H1 (cell line): ENCODE data around the gene TMPRSS13. TPM values are rescaled to one million over a fixed set of nuclear protein-coding genes. Genes with fewer than 3 reads are reported as not detected.

ENCODE experiments used
- CTCF ChIA-PET: fragments of 300-600 bp; sonication (Branson Sonifier 250); formaldehyde crosslinking; loops from one replicate; lab custom pipeline; 2021; ENCODE audit not compliant: partially characterized antibody; lab: Charles Lee
- POLR2A ChIA-PET: fragments of 300-600 bp; sonication (Branson Sonifier 250); formaldehyde crosslinking; loops from one replicate; lab custom pipeline; 2021; ENCODE audit warnings: inconsistent platforms; ENCODE audit not compliant: partially characterized antibody; lab: Charles Lee
- DNase-seq, 2 experiments: peaks; one replicate each; pipeline versions ENCODE4 v3.0.0 to v3.0.0-alpha.2; 2010 to 2022; ENCODE audit warnings: low spot score in 2 of 2, low read depth in 1 of 2, mixed read lengths in 1 of 2
- FAIRE-seq: peaks from 2 replicates; lab custom pipeline; 2011; peaks lifted over from hg19 to GRCh38; lab: Jason Lieb, UNC
- H2AFZ ChIP-seq: 2 replicates; pipeline ENCODE4 v1.8.1; 2012; ENCODE audit warnings: low read length, inconsistent platforms
- H2AK5ac ChIP-seq: 2 replicates; pipeline ENCODE4 v1.6.1; 2013; ENCODE audit warnings: low read depth, low read length
- H2BK120ac ChIP-seq: replicated peaks from 2 replicates; pipeline ENCODE3; 2013; ENCODE audit warnings: low read depth, low read length, inconsistent platforms
- H2BK12ac ChIP-seq: 2 replicates; pipeline ENCODE4 v1.6.1; 2013; ENCODE audit warnings: low read depth, low read length
- H2BK15ac ChIP-seq: 2 replicates; pipeline ENCODE4 v1.6.1; 2013; ENCODE audit warnings: low read length
- H2BK20ac ChIP-seq: 2 replicates; pipeline ENCODE4 v1.6.1; 2013; ENCODE audit warnings: low read length
- H2BK5ac ChIP-seq: 2 replicates; pipeline ENCODE4 v1.6.1; 2013; ENCODE audit warnings: low read depth, low read length
- H3K14ac ChIP-seq: 2 replicates; pipeline ENCODE4 v1.6.1; 2013; ENCODE audit warnings: inconsistent platforms; ENCODE audit not compliant: insufficient read length
- H3K18ac ChIP-seq: 2 replicates; pipeline ENCODE4 v1.6.1; 2013; ENCODE audit warnings: low read length; ENCODE audit errors: extremely low read depth
- H3K23ac ChIP-seq: 2 replicates; pipeline ENCODE4 v1.6.1; 2013; ENCODE audit warnings: inconsistent platforms; ENCODE audit not compliant: insufficient read length
- H3K23me2 ChIP-seq: 2 replicates; pipeline ENCODE4 v1.6.1; 2013; ENCODE audit warnings: low read depth, low read length
- H3K27ac ChIP-seq: 2 replicates; pipeline ENCODE4 v1.6.1; 2011; ENCODE audit warnings: low read depth, low read length, inconsistent platforms
- H3K27me3 ChIP-seq, 4 experiments: replicated peaks in 1 of 4; 1 replicate in 1 of 4; 2 replicates in 3 of 4; pipeline versions ENCODE4 v1.6.1 to v1.8.1; 2011 to 2013; ENCODE audit warnings: low read length in 3 of 4, mild to moderate bottlenecking in 3 of 4, inconsistent platforms in 2 of 4, mixed read lengths in 2 of 4, moderate library complexity in 1 of 4; ENCODE audit not compliant: control insufficient read depth in 3 of 4, insufficient read depth in 3 of 4; ENCODE audit errors: extremely low read depth in 1 of 4
- H3K36me3 ChIP-seq, 4 experiments: 2 replicates each; pipeline versions ENCODE4 v1.6.1 to v1.8.1; 2011 to 2013; ENCODE audit warnings: mild to moderate bottlenecking in 4 of 4, low read length in 3 of 4, moderate library complexity in 2 of 4, control low read depth in 1 of 4, inconsistent platforms in 1 of 4; ENCODE audit not compliant: insufficient read depth in 4 of 4, control insufficient read depth in 2 of 4
- H3K4ac ChIP-seq: replicated peaks from 2 replicates; pipeline ENCODE3; 2013; ENCODE audit warnings: low read length, low read depth, mixed read lengths, inconsistent platforms; ENCODE audit not compliant: insufficient read length
- H3K4me1 ChIP-seq, 4 experiments: replicated peaks in 1 of 4; 1 replicate in 1 of 4; 2 replicates in 3 of 4; pipeline versions ENCODE4 v1.6.1 to v1.8.1; 2011 to 2013; ENCODE audit warnings: low read length in 3 of 4, inconsistent platforms in 2 of 4, mixed read lengths in 1 of 4; ENCODE audit not compliant: insufficient read depth in 4 of 4, control insufficient read depth in 3 of 4
- H3K4me2 ChIP-seq, 2 experiments: 2 replicates each; pipeline versions ENCODE4 v1.6.1 to v1.8.1; 2011 to 2013; ENCODE audit warnings: low read depth in 2 of 2, low read length in 2 of 2, control low read depth in 1 of 2, inconsistent platforms in 1 of 2, mild to moderate bottlenecking in 1 of 2; ENCODE audit not compliant: insufficient read depth in 1 of 2
- H3K4me3 ChIP-seq, 4 experiments: fragments of 200-600, 300-600 bp in 1 of 4; sonication (generic), shearing (Covaris generic), sonication (Bioruptor Twin) in 1 of 4; 2 replicates each; pipeline versions ENCODE4 v1.5.1 to v1.8.1; 2011 to 2016; ENCODE audit warnings: low read length in 4 of 4, low read depth in 3 of 4, control low read depth in 2 of 4, inconsistent platforms in 2 of 4, mild to moderate bottlenecking in 2 of 4, mixed read lengths in 1 of 4, moderate library complexity in 1 of 4; ENCODE audit not compliant: insufficient read depth in 2 of 4; ENCODE audit errors: extremely low read depth in 1 of 4
- H3K56ac ChIP-seq: replicated peaks from 2 replicates; pipeline ENCODE3; 2013; ENCODE audit warnings: low read depth, mild to moderate bottlenecking, mixed read lengths, low read length, inconsistent platforms; ENCODE audit not compliant: insufficient read length
- H3K79me1 ChIP-seq: 2 replicates; pipeline ENCODE4 v1.6.1; 2013; ENCODE audit warnings: low read depth, low read length, control low read depth
- H3K79me2 ChIP-seq, 2 experiments: 2 replicates each; pipeline versions ENCODE4 v1.6.1 to v1.8.1; 2012 to 2013; ENCODE audit warnings: low read length in 2 of 2, mild to moderate bottlenecking in 2 of 2, inconsistent platforms in 1 of 2; ENCODE audit not compliant: insufficient read depth in 2 of 2, control insufficient read depth in 1 of 2
- H3K9ac ChIP-seq, 4 experiments: replicated peaks in 1 of 4; 1 replicate in 1 of 4; 2 replicates in 3 of 4; pipeline versions ENCODE4 v1.6.1 to v1.8.1; 2011 to 2013; ENCODE audit warnings: low read depth in 3 of 4, low read length in 3 of 4, control low read depth in 2 of 4, mild to moderate bottlenecking in 2 of 4, moderate library complexity in 2 of 4, inconsistent platforms in 1 of 4; ENCODE audit errors: extremely low read depth in 1 of 4
- H3K9me3 ChIP-seq, 2 experiments: 2 replicates each; pipeline versions ENCODE4 v1.6.1 to v1.8.1; 2012 to 2013; ENCODE audit warnings: mild to moderate bottlenecking in 2 of 2, moderate library complexity in 2 of 2, control low read depth in 1 of 2, inconsistent platforms in 1 of 2, low read depth in 1 of 2, low read length in 1 of 2, mixed read lengths in 1 of 2; ENCODE audit not compliant: insufficient read depth in 2 of 2
- H4K20me1 ChIP-seq, 2 experiments: replicated peaks in 1 of 2; 2 replicates each; pipeline versions ENCODE3 to v1.8.1; 2011 to 2013; ENCODE audit warnings: inconsistent platforms in 2 of 2, low read length in 2 of 2, mild to moderate bottlenecking in 1 of 2; ENCODE audit not compliant: insufficient read depth in 2 of 2, control insufficient read depth in 1 of 2
- H4K5ac ChIP-seq: 2 replicates; pipeline ENCODE4 v1.6.1; 2013; ENCODE audit warnings: low read length, low read depth, mixed read lengths, inconsistent platforms; ENCODE audit not compliant: insufficient read length
- H4K8ac ChIP-seq: 2 replicates; pipeline ENCODE4 v1.8.0; 2013; ENCODE audit warnings: mild to moderate bottlenecking, moderate library complexity, low read length, inconsistent platforms; ENCODE audit not compliant: insufficient read depth; ENCODE audit errors: extremely low read depth
- H4K91ac ChIP-seq: replicated peaks from 2 replicates; pipeline ENCODE3; 2013; ENCODE audit warnings: low read length, mixed read lengths, inconsistent platforms; ENCODE audit not compliant: insufficient read length
- HDAC6 ChIP-seq: IDR thresholded peaks from one replicate; pipeline ENCODE4 v1.7.1; 2012; ENCODE audit warnings: low read depth, mild to moderate bottlenecking, inconsistent platforms, low read length, moderate library complexity
- WGBS, 2 experiments: shearing (Covaris generic) in 1 of 2; methylation state at CpG; one replicate each; pipeline versions ENCODE4 v1.1.6 to v1.1.7; 2013 to 2015; ENCODE audit warnings: low lambda C conversion rate in 2 of 2, mixed read lengths in 2 of 2, inconsistent platforms in 1 of 2, low coverage in 1 of 2, missing lambda C conversion rate in 1 of 2; ENCODE audit not compliant: insufficient replicate concordance in 2 of 2, insufficient coverage in 1 of 2, insufficient read length in 1 of 2; ENCODE audit errors: extremely low coverage in 1 of 2, missing lambda C conversion rate in 1 of 2; 5-methylcytosine and 5-hydroxymethylcytosine counted together
- polyA plus RNA-seq, 7 experiments: library from polyadenylated mRNA; depleted of rRNA in 3 of 7; stranded (reverse) in 5 of 7; unstranded in 2 of 7; fragments of >200 nt in 5 of 7; fragments of 200-250 nt in 2 of 7; gene quantifications; 1 replicate in 5 of 7; 2 replicates in 1 of 7; 4 replicates in 1 of 7; pipeline versions ENCODE4 v1.2.1 to v1.2.3, GENCODE V29; 2011 to 2013; ENCODE audit warnings: missing spikeins in 2 of 7, mixed read lengths in 2 of 7
- total RNA-seq: library from RNA; stranded (reverse); fragmentation: NEBNext Ultra II Directional; extraction: Animal tissue kit (Norgen Biotek cat#: 25700); gene quantifications from 2 replicates; pipeline ENCODE4 v1.2.1, GENCODE V29; 2021

TMPRSS13 gene
- total and polyA plus RNA-seq, 2 of the 8 experiments (the other 6 are each of a cell fraction or from before 2014, with no cell fraction given) = 0.61 to 0.79 TPM

DNA sequence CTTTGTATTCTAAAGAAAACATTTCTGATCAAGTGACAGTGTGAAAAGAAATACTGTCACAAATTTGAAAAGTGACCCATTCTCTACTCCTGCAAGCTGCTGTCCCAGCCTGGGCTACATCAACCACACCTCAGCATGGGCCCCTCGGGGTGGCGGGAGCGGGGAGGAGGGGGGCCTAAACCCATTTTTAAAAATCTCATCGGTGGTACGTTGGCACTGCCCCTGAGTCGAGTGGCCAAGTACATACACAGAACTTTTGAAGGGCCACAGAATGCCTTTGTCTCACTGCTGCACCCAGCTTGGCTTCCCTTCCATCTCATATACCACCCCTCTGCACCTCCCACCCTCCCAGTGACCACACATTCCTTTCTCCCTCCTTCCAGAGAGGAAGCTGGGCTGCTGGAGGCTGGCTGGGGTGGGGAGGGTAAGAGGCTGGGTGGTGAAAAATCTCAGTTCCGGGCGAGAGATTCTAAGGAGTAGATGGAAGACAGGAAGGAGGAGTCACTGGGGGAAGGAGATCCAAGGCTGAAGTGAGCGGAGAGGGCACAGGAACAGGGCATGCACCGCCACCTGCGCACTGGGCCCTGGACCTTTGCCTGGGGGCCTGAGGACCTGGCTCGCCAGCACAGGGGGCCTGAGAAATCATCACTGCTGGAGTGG lies 73.9 kb downstream of the TMPRSS13 start:
- Histone ChIP-seq H3K23me2 (no peaks in the 10 kb centered on the region), H3K23ac (no peak overlapping the region), H3K18ac (no peak overlapping the region), H4K20me1 (peaks cover 0 to 3% of the 10 kb centered on the region in 2 experiments), H4K5ac (no peak overlapping the region), H3K56ac (no peak overlapping the region), H3K4ac (no peak overlapping the region), H3K9me3 (peaks cover 0 to 3% of the 10 kb centered on the region in 2 experiments; a peak in 1 of 4 replicates), H3K4me2 (no peak overlapping the region), H2AFZ (no peak overlapping the region), H3K4me3 (no peak overlapping the region), H3K9ac (no peak overlapping the region), H2BK120ac (no peak overlapping the region), H3K79me1 (no peaks in the 10 kb centered on the region; the same call in 1 of the 2 replicates), H3K4me1 (peaks cover 0 to 7% (median 4%) of the 10 kb centered on the region in 4 experiments; a peak in 5 of 7 replicates), H3K27ac (no peak overlapping the region), H3K14ac (no peak overlapping the region), H2BK15ac (no peak overlapping the region), H3K79me2 (peaks cover 0 to 13% of the 10 kb centered on the region in 2 experiments; a peak in 2 of 4 replicates), H2BK5ac (no peak overlapping the region), H2AK5ac (no peak overlapping the region), H4K8ac (no peak overlapping the region), H3K27me3 (no peaks in the 10 kb centered on the region; a peak in 1 of 7 replicates), H4K91ac (no peak overlapping the region), H2BK12ac (no peak overlapping the region), H2BK20ac (no peak overlapping the region), H3K36me3 (no peaks in the 10 kb centered on the region)
- DNase-seq (no peak), FAIRE-seq (no peak)
- POLR2A ChIA-PET = interaction anchor here (1.6 to 1.9 kb wide), 2 partner anchors 20 to 21 kb away, joined by 4 to 5 read pairs; partner anchors contain the start of gene FXYD6
- 75% methylated on average over 9 of the region's 12 CpGs; no CpG with 5 or more reads in 1 of the 2 experiments for WGBS, 2 experiments
- no peak for TF ChIP-seq HDAC6
- CTCF ChIA-PET = interaction anchor here (1.0 to 1.5 kb wide), 6 partner anchors 11 to 91 kb away, joined by 3 to 7 read pairs (median 4); no protein-coding TSS in a partner anchor
